PC-3 (cell line): Measurements from ENCODE around the gene EMD. TPM values are rescaled to one million over a fixed set of nuclear protein-coding genes. Genes with fewer than 3 reads are reported as not detected.

ENCODE experiments used
- ATAC-seq: fragments of 200-7000 bp; cut with Tn5 transposase; 2 replicates; pipeline ENCODE4 v1.9.1; 2020; ENCODE audit warnings: mild to moderate bottlenecking, moderate library complexity
- BruUV-seq: library from RNA; stranded (reverse); fragments of 400-500 nt; replicated peaks from 2 replicates; lab custom pipeline; 2021; lab: Mats Ljungman, UMichigan
- CTCF ChIA-PET: fragments of 300-600 bp; sonication (Branson Sonifier 250); formaldehyde crosslinking; loops from one replicate; lab custom pipeline; 2022; ENCODE audit warnings: antibody characterized with exemption; lab: Charles Lee
- POLR2A ChIA-PET: fragments of 300-600 bp; sonication (Branson Sonifier 250); formaldehyde crosslinking; loops from one replicate; lab custom pipeline; 2022; ENCODE audit warnings: antibody characterized with exemption; ENCODE audit not compliant: unreplicated experiment; lab: Charles Lee
- DNase-seq: peaks from one replicate; pipeline ENCODE4 v3.0.0-alpha.2; 2015
- H2AFZ ChIP-seq: fragments of 300-600 bp; sonication (generic); 2 replicates; pipeline ENCODE4 v1.6.0; 2016; ENCODE audit warnings: antibody characterized with exemption, low read length
- H3F3A ChIP-seq: fragments of 300-600 bp; sonication (generic); one replicate; pipeline ENCODE4 v1.6.0; 2017; ENCODE audit warnings: antibody characterized with exemption, low read length, control low read depth, mild to moderate bottlenecking; ENCODE audit not compliant: unreplicated experiment
- H3K27ac ChIP-seq: fragments of 300-600 bp; sonication (generic); 2 replicates; pipeline ENCODE4 v1.5.1; 2016; ENCODE audit warnings: mild to moderate bottlenecking, low read length
- H3K27me3 ChIP-seq: fragments of 300-600 bp; sonication (generic); 2 replicates; pipeline ENCODE4 v1.6.1; 2016; ENCODE audit warnings: low read length, mixed read lengths
- H3K36me3 ChIP-seq: fragments of 300-600 bp; sonication (generic); 2 replicates; pipeline ENCODE4 v1.6.1; 2016; ENCODE audit warnings: low read depth, mixed run types, low read length, mixed read lengths
- H3K4me1 ChIP-seq: fragments of 300-600 bp; sonication (generic); 2 replicates; pipeline ENCODE4 v1.5.1; 2016; ENCODE audit warnings: low read length; ENCODE audit not compliant: insufficient read depth
- H3K4me2 ChIP-seq: fragments of 300-600 bp; sonication (generic); 2 replicates; pipeline ENCODE4 v1.6.0; 2016; ENCODE audit warnings: low read length
- H3K4me3 ChIP-seq: fragments of 300-600 bp; sonication (generic); 2 replicates; pipeline ENCODE4 v1.5.1; 2016; ENCODE audit warnings: mild to moderate bottlenecking, low read length, mixed read lengths
- H3K79me2 ChIP-seq: fragments of 300-600 bp; sonication (generic); 2 replicates; pipeline ENCODE4 v1.6.1; 2017; ENCODE audit warnings: low read length, mixed read lengths
- H3K9ac ChIP-seq: fragments of 300-600 bp; sonication (generic); 2 replicates; pipeline ENCODE4 v1.6.0; 2016; ENCODE audit warnings: mild to moderate bottlenecking, low read length
- H3K9me2 ChIP-seq: fragments of 300-600 bp; sonication (generic); replicated peaks from 2 replicates; pipeline ENCODE4 v1.6.1; 2016; ENCODE audit warnings: mixed run types, low read length, mixed read lengths
- H3K9me3 ChIP-seq: fragments of 300-600 bp; sonication (generic); 2 replicates; pipeline ENCODE4 v1.6.1; 2016; ENCODE audit warnings: low read length, mixed read lengths
- H4K20me1 ChIP-seq: fragments of 300-600 bp; sonication (generic); 2 replicates; pipeline ENCODE4 v1.6.1; 2016; ENCODE audit warnings: low read length, mixed read lengths
- CTCF ChIP-seq: fragments of 300-600 bp; sonication (generic); conservative IDR thresholded peaks from 2 replicates; pipeline ENCODE4 v1.5.1; 2017; ENCODE audit warnings: antibody characterized with exemption, low read depth, mild to moderate bottlenecking, low read length
- EZH2 ChIP-seq: fragments of 300-600 bp; sonication (generic); IDR thresholded peaks from one replicate; pipeline ENCODE4 v1.6.1; 2017; ENCODE audit warnings: antibody characterized with exemption, mild to moderate bottlenecking, low read length; ENCODE audit not compliant: unreplicated experiment
- EZH2phosphoT487 ChIP-seq: fragments of 300-600 bp; sonication (generic); IDR thresholded peaks from 2 replicates; pipeline ENCODE4 v1.6.1; 2018; ENCODE audit warnings: mild to moderate bottlenecking, antibody characterized with exemption, low read length, borderline replicate concordance
- intact Hi-C: fragments of 100-400 bp; cut with micrococcal nuclease; formaldehyde crosslinking; loops from 2 replicates; pipeline ENCODE4 v1.9.0; 2023
- total RNA-seq: library from RNA; depleted of rRNA; stranded (reverse); fragments of >200 nt; gene quantifications from 2 replicates; pipeline ENCODE4 v1.2.3, GENCODE V29; 2014

The EMD gene
- total RNA-seq, 1 experiment from 2014 or later, result 46.8 TPM

DNA sequence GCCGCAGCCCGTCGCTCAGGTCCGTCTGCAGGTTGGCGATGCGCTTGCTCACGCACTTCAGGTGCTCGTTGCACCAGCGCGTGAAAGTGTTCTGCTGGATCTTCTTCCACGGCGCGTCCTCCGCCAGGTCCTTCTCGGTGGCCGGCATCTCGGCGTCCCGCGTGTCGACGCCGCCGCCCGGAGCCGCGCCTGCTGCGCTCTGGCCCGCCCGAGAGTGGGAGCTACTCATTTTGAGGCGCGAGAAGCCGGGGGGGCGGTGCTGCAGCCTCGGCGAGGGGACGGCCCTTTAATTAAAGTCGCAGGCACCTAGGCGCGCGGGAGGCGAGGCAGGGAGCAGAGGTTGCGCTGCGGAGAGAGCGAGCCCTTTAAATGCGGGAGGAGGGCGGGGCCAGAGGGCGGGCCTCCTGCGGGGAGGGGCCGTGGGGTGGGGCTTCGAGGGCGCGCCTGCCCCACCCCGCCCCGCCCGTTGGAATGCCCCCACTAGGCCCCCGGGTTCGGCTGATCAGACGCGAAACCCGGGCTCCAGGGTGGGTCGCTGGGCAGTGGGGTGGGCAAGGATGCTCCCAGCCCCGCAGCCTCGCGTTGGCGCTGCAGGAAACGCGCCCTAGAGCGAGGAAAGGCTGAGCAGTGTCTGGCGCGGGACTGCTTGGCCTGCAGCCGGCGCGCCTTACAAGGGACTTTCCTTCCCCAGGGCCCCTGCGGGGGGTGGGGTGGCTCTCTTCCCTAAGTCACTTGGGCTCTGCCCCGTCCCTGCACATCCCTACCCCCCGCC is 7.9 kb upstream of the EMD start:
- Histone ChIP-seq H3F3A (no peaks in the 10 kb centered on the region), H3K27ac (peak overlapping the region; percentile 97), H4K20me1 (peaks cover 25% of the 10 kb centered on the region), H2AFZ (peak overlapping the region; percentile 50; the same call in 1 of the 2 replicates), H3K9me3 (no peaks in the 10 kb centered on the region), H3K4me1 (peaks cover 36% of the 10 kb centered on the region), H3K4me2 (peak overlapping the region; percentile 94), H3K9me2 (no peaks in the 10 kb centered on the region), H3K27me3 (no peaks in the 10 kb centered on the region), H3K4me3 (peak overlapping the region; percentile 83), H3K9ac (peak overlapping the region; percentile 91), H3K79me2 (peaks cover 81% of the 10 kb centered on the region), H3K36me3 (peaks cover 24% of the 10 kb centered on the region)
- peak; percentile 35 for ATAC-seq
- no peak for TF ChIP-seq EZH2phosphoT487
- TF ChIP-seq CTCF, result no peak
- no peak for TF ChIP-seq EZH2
- BruUV-seq, result no TSS peak
- CTCF ChIA-PET, result no interaction called here
- intact Hi-C loops, result loop anchor here (10.0 kb wide), 1 partner anchor 396 kb away; the partner anchor contains the start of genes HCFC1 and TMEM187
- POLR2A ChIA-PET, result interaction anchor here (0.5 to 0.7 kb wide), 4 partner anchors 14 to 173 kb away, joined by 3 to 4 read pairs (median 3); no protein-coding TSS in a partner anchor
- peak; percentile 93 for DNase-seq

GRCh38 chrX:154371789-154372300 is 7.2 kb upstream of the EMD start:
- no peaks in the 10 kb centered on the region for H3K9me2 ChIP-seq
- ChIA-PET CTCF (no interaction called here), POLR2A (no interaction called here)
- peak overlapping the region; percentile 50; the same call in 1 of the 2 replicates for H2AFZ ChIP-seq
- H3F3A ChIP-seq, result no peaks in the 10 kb centered on the region
- peaks cover 79% of the 10 kb centered on the region for H3K79me2 ChIP-seq
- H4K20me1 ChIP-seq, result peaks cover 19% of the 10 kb centered on the region
- intact Hi-C loops, result loop anchor here (10.0 kb wide), 1 partner anchor 397 kb away; the partner anchor contains the start of genes HCFC1 and TMEM187
- BruUV-seq, result no TSS peak
- peak overlapping the region; percentile 74 for H3K4me3 ChIP-seq
- no peaks in the 10 kb centered on the region for H3K27me3 ChIP-seq
- peak overlapping the region; percentile 53 for H3K9ac ChIP-seq
- DNase-seq (no peak), ATAC-seq (no peak)
- peak overlapping the region; percentile 85 for H3K4me2 ChIP-seq
- no peak for TF ChIP-seq EZH2phosphoT487
- no peak for TF ChIP-seq EZH2
- TF ChIP-seq CTCF, result no peak
- peaks cover 17% of the 10 kb centered on the region for H3K36me3 ChIP-seq
- peaks cover 36% of the 10 kb centered on the region for H3K4me1 ChIP-seq
- no peaks in the 10 kb centered on the region for H3K9me3 ChIP-seq
- peak overlapping the region; percentile 37 for H3K27ac ChIP-seq
